ENCODE results near the gene RTBDN.

Gene RTBDN

GRCh38 chr19:12792051-12792852 is 42.1 kb downstream of the RTBDN start:
- DNase-seq (ENCODE audit: low read depth in 2 of 2) = peak; percentile 53 to 59

GRCh38 chr19:12791345-12792050 is 42.9 kb downstream of the RTBDN start, which contains the start of gene JUNB:
Gene JUNB (plus strand): TSS chr19:12791486. CDS start chr19:12791772, 286 bp downstream.
- DNase-seq (ENCODE audit: low read depth in 2 of 2) = peak; percentile 94 to 95

GRCh38 chr19:12790628-12791344 is 43.6 kb downstream of the RTBDN start:
- DNase-seq (ENCODE audit: low read depth in 2 of 2) = no peak

- DNase-seq (ENCODE audit: low read depth in 2 of 2) = peak; percentile 97 to 99
These were observed 44.3 kb downstream of the RTBDN start for GRCh38 chr19:12789904-12790619.

GRCh38 chr19:12789098-12789903 is 45.1 kb downstream of the RTBDN start:
- no peak for DNase-seq (ENCODE audit: low read depth in 2 of 2)

- DNase-seq (ENCODE audit: low read depth in 2 of 2) = no peak
These were observed 45.7 kb downstream of the RTBDN start for GRCh38 chr19:12788682-12789097.

- DNase-seq (ENCODE audit: low read depth in 2 of 2) = no peak
These were observed 46.2 kb downstream of the RTBDN start for GRCh38 chr19:12788042-12788681.

- no peak for DNase-seq (ENCODE audit: low read depth in 2 of 2)
These were observed 46.9 kb downstream of the RTBDN start for GRCh38 chr19:12787458-12787857.

- DNase-seq (ENCODE audit: low read depth in 2 of 2) = no peak
These were observed 47.4 kb downstream of the RTBDN start for GRCh38 chr19:12786952-12787351.

- no peak for DNase-seq (ENCODE audit: low read depth in 2 of 2)
These were observed 48.1 kb downstream of the RTBDN start for GRCh38 chr19:12786141-12786870.

- DNase-seq (ENCODE audit: low read depth in 2 of 2) = no peak
These were observed 48.8 kb downstream of the RTBDN start for GRCh38 chr19:12785431-12786031.

GRCh38 chr19:12784871-12785430 is 49.4 kb downstream of the RTBDN start:
- no peak for DNase-seq (ENCODE audit: low read depth in 2 of 2)

- DNase-seq (ENCODE audit: low read depth in 2 of 2) = no peak
These were observed 49.9 kb downstream of the RTBDN start for GRCh38 chr19:12784394-12784870.

GRCh38 chr19:12783849-12784393 is 50.5 kb downstream of the RTBDN start:
- DNase-seq (ENCODE audit: low read depth in 2 of 2) = no peak

- peak in 1 of 2 donors; percentile 71 for DNase-seq (ENCODE audit: low read depth in 2 of 2)
These were observed 51.0 kb downstream of the RTBDN start for GRCh38 chr19:12783291-12783848.

GRCh38 chr19:12782424-12783290 is 51.7 kb downstream of the RTBDN start:
- DNase-seq (ENCODE audit: low read depth in 2 of 2) = peak; percentile 89 to 95

- no peak for DNase-seq (ENCODE audit: low read depth in 2 of 2)
These were observed 52.3 kb downstream of the RTBDN start for GRCh38 chr19:12782174-12782423.
